Activated CD8-positive, alpha-beta memory T cell treated with anti-CD3 and anti-CD28 coated beads for 36 hours (primary cell): ENCODE measurements around the gene MGLL. TPM values are rescaled to one million over a fixed set of nuclear protein-coding genes. Genes with fewer than 3 reads are reported as not detected.

Experiments used
- CTCF ChIA-PET: fragments of 350-600 bp; sonication (Branson Sonifier 250); formaldehyde crosslinking; loops from one replicate; lab custom pipeline; 2021; ENCODE audit warnings: antibody characterized with exemption; lab: Charles Lee
- POLR2A ChIA-PET: fragments of 350-600 bp; sonication (Branson Sonifier 250); formaldehyde crosslinking; loops from one replicate; lab custom pipeline; 2021; ENCODE audit warnings: antibody characterized with exemption; lab: Charles Lee
- total RNA-seq, 2 experiments: library from RNA; stranded (reverse); gene quantifications; one replicate each; pipeline ENCODE4 v1.2.3, GENCODE V29; 2021

MGLL gene
- total RNA-seq = 1 to 10 TPM; 2.2 to 4.9 TPM

DNA sequence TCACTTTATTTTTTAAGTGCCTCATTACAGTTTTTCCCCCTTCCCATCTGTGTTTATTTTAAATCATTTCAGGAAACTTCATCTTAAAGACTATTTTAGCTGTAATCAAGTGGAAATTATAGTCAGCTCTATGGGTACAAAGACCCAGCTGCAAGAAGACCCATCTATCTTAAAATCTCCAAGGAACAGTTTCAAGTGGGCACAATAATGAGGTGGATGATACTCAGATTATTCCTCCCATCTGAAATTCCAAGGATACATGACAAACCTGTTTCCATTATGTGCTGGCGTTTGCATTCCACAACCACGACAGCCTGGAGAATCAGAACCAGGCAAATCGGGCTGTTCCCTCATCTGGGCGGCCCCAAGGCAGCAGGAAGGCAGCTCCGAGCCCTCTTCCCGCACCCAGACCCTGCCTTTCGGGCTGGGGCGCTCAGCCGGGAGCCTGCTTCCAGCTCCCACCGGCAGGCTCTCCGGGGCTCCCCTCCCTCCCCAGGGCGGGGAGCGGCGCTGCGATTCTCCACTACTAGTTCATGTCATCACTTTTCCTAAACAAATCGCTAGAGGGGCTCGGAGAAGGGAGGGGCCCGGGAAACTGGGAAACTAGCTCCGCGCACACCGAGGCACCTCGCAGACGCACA is at the start of gene MGLL:
TSS of gene MGLL (minus strand) at position 475 of the 641 bp plus-strand sequence. CDS start at position 278, 197 bp downstream.
- ChIA-PET POLR2A (interaction anchor here (0.9 kb wide), 1 partner anchor 69 kb away, joined by 3 read pairs; no protein-coding TSS in a partner anchor), CTCF (no interaction called here)

DNA sequence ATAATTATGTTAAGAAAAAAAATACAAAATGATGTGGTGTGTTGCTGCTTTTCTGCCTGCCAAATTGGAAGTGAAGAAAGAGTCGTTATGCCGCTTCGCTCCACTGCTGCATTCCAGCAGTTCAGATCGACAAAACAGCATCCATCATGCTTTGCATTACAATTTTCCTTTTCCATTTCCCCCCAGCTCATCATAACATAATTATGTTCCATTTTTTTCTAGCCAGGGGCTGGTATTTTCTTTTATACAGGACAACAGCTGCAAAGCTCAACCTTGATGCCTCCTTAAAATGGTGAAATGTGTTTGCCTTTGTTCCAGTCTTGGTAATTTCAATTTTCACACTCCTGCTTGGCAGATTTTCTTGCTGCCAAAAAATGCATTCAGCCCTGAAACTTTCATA is 47.8 kb upstream of the MGLL start:
- POLR2A ChIA-PET = no interaction called here
- CTCF ChIA-PET = no interaction called here

DNA sequence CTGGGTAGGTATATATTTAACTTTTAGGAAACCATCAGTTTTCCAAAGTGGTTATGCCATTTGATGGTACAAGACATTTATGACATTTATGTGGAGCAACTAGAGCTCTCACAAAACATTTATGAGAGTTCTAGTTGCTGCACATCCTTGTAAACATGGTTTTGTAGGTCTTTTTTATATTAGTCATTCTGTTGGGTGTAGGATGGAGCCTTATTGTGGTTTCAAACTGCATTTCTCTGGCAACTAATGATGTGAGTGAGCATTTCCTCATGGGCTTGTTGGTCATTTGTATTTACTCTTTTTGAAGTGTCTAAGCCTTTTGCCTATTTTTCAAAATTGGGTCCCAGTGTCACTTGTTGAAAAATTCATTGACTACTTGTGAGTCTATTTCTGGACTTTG is 45.7 kb upstream of the MGLL start:
- POLR2A ChIA-PET = no interaction called here

DNA sequence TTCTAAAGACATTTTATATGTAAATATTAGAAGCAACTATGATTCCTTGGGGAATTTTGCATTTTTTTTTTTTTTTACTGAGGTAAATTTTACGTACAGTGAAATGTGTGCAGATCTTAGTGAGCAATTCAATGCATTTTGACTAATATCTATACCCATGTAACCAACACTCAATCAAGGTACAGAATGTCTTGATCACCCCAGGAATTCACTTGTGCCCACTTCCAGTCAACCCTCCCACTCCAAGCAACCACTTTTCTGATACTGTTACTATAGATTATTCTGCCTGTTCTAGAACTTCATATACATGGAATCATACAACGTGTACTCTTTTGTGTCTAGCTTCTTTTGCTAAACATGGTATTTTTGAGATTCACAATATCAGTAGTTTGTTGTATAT is 45.1 kb upstream of the MGLL start:
- CTCF ChIA-PET = no interaction called here
- POLR2A ChIA-PET = no interaction called here

More for the DNA sequence above, 45.7 kb upstream of the MGLL start:
- CTCF ChIA-PET = no interaction called here

DNA sequence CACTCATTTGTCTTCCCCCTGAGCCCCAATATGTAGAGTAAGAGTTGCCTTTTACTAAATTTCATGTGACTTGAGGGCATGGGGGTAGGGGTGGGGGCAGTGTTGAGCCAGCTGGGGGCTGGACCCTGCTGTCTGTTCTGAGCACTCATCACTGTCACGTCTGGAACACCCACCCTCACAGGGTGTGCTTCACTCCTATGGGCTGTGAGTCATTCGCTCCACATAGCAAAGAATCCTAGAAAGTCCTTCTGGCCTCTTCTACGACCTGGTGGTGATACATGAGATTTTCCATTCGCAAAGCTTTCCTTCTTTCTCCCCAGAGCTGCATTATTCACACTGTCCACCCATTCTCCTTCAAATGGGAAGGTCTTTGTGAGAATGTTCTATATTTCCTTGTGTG is 43.6 kb upstream of the MGLL start:
- ChIA-PET POLR2A (no interaction called here), CTCF (no interaction called here)

DNA sequence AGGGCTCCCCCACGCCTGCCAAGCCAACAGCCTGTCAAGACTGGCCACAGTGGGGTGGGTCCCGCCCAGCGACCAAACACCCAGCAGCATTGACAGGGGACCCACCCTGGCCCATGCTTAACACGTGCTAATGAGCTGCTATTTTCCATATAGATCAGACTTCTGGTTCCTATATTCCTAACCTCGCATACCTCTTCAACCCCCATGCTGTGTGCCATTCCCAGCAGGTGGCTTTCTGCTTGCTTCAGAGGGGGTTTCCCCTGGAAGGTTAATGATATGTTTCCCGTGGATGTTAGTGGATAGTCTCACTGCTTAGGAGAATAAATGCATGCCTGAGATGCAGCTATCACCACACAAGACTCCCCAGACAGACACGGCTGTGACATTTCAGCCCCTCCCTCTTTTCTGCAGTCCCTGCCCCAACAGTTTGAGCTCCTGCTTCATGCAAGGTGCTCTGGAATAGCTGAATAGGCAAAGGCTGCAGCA is 37.9 kb upstream of the MGLL start:
- ChIA-PET CTCF (no interaction called here), POLR2A (no interaction called here)

DNA sequence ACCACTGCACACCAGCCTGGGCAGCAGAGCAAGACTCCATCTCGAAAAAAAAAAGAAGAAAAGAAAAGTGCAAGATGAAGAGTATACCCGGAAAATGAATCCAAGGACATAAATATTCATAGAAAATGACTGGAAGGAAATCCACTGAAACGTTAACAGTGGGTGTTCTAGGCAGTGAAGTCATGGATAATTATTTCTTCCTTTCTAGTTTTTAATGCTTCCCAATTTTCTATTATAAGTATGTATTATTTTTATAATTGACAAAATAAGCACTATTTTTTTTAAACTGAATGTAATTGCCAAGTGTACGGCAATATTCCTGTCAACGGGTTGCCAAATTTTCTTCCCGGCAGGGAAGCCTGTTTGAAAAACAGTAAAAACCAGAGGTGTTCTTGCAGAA is 37.4 kb upstream of the MGLL start:
- CTCF ChIA-PET = no interaction called here
- POLR2A ChIA-PET = no interaction called here

DNA sequence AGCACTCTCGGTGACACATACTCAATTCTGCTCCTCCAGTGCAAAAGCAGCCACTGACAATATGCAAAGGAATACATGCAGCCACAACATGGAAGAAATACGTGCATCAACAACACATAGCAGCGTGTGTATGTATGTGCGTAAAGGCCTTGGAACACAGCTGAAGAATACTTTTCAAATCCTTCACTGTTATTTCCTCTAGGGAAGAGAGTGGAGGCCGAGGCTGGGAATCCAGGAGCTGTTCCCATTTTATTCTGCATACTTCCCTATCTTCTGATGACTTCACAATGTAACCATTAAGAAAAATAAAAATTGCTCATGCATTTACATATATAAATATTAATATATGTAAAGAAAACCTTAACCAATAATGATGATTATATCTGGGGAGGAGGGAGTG is 36.6 kb upstream of the MGLL start:
- ChIA-PET POLR2A (no interaction called here), CTCF (no interaction called here)

DNA sequence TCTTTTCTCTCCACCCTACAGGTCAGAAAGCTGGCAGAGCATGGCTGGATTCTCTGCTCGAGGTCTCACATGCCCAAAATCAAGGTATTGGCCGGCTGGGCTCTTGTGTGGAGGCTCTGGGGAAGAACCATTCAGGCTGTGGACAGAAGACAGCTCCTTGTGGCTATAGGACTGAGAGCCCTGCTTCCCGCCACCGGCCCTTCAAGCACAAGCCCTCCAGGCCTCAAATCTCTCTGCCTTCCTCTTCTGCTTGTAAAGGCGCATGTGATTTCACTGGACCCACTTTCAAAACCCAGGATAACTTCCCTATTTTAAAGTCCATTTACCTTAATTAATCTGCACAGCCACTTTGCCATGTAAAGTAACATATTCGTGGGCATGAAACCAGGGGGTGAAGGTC is 36.2 kb upstream of the MGLL start:
- POLR2A ChIA-PET = no interaction called here
- CTCF ChIA-PET = no interaction called here

DNA sequence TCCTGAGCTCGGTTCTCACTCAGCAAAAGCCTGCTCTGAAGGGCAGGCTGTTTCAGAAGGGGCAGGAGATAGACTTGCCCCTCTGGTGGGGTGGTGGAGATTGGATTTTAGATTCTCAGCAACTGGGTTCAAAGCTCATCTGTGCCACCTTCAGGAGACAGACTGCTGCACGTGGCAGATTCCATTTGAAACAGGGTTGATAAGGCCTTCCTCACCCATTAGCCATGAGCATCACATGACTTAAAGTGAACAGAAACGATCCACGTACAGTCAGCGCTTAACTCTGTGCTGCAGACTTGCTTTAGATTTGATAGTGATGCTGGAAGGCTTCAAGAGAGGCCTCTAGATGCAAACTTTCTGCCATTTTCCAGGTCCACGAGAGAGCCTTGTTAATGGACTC is 35.0 kb upstream of the MGLL start:
- ChIA-PET POLR2A (interaction anchor here (0.5 kb wide), 1 partner anchor 156 kb away, joined by 4 read pairs; no protein-coding TSS in a partner anchor), CTCF (no interaction called here)

DNA sequence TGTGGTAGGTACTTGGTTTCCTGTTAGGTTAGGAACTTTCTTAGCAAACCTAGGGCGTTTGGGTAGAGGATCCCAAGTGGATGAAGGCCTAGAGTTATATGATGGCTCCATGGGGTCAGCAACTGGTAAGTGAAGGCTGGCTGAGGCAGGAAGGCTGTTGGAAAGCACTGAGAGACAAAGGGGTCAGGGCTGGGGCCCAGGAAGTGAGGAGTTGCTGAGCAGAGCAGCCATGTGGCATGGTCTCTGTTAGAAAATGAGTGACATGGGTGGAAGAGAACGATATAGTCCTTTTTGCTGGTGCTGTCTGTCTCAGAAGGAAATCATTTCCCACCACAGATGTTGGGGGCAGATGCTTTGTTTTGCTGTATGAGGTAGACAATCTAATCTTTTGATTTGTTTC is 34.5 kb upstream of the MGLL start:
- CTCF ChIA-PET = no interaction called here
- POLR2A ChIA-PET = interaction anchor here (0.5 kb wide), 1 partner anchor 157 kb away, joined by 4 read pairs; no protein-coding TSS in a partner anchor

DNA sequence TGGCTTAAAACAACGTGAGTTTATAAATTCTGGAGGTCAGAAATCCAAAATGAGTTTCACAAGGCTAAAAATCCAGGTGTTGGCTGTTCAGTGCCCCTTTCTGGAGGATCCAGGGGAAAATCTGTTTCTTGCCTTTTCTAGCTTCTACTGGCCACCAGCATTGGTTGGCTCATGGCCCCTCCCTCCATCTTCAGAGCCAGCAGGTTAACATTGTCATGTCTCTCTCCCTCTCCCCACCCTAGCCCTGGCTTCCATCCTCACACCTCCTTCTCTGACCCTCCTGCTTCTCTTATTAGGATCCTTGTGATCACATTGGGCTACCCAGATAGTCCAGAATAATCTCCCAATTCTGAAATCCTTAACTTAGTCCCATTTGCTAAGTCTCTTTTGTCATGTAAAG is 32.9 kb upstream of the MGLL start:
- CTCF ChIA-PET = no interaction called here
- POLR2A ChIA-PET = no interaction called here

DNA sequence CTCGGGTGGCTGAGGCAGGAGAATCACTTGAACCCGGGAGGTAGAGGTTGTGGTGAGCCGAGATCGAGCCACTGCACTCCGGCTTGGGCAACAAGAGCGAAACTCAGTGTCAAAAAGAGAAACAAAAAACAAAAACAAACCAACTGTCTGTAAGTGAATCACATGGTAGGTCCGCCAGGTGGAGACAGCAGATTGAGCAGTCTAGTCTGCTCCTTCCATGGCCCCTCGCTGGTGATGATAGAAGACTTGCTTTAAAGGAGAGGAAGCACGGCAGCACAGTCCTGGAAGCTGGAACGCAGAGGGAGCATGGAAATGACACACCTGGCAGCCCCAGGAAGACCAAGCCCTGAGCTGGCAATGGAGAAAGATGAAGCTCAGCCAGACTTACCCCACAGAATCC is 31.4 kb upstream of the MGLL start:
- ChIA-PET CTCF (no interaction called here), POLR2A (no interaction called here)

DNA sequence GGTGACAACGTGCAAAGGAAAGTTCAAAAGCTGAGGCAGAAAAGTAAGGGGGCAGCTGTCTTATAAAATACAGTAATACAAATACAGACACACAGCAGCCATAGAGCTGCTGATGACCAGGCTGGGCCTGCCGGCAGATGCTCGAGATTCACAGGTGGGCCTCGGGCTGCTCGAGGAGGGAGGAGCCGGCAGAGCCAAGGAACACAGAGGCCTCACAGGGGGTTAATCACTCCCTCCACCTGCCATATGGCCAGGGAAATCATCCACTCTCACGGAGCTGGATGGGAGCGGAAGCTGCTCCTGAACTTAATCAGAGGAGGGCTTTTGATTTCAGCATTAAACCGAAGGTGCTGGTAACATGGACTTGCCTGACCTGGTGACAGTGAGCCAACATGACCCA is 29.6 kb upstream of the MGLL start:
- ChIA-PET POLR2A (no interaction called here), CTCF (no interaction called here)

DNA sequence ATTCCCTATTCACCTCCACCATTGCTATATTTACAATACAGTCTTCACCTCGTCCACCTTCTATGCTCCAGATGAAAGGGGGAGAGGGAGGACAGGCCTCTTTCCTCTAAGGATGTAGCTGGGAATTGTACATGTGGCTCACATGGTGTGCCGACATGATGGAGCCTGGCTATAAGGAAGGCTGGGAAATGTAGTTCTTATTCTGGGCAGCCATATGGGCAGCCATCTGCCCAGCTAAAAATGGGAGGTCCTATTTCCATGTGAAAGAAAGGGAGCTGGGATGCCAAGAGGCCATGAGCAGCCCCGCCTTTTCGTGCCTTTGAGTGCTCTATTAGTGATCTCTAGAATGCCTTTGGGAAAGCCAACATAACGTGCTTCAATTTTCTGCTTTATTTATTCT is 27.1 kb upstream of the MGLL start:
- CTCF ChIA-PET = no interaction called here
- POLR2A ChIA-PET = no interaction called here

DNA sequence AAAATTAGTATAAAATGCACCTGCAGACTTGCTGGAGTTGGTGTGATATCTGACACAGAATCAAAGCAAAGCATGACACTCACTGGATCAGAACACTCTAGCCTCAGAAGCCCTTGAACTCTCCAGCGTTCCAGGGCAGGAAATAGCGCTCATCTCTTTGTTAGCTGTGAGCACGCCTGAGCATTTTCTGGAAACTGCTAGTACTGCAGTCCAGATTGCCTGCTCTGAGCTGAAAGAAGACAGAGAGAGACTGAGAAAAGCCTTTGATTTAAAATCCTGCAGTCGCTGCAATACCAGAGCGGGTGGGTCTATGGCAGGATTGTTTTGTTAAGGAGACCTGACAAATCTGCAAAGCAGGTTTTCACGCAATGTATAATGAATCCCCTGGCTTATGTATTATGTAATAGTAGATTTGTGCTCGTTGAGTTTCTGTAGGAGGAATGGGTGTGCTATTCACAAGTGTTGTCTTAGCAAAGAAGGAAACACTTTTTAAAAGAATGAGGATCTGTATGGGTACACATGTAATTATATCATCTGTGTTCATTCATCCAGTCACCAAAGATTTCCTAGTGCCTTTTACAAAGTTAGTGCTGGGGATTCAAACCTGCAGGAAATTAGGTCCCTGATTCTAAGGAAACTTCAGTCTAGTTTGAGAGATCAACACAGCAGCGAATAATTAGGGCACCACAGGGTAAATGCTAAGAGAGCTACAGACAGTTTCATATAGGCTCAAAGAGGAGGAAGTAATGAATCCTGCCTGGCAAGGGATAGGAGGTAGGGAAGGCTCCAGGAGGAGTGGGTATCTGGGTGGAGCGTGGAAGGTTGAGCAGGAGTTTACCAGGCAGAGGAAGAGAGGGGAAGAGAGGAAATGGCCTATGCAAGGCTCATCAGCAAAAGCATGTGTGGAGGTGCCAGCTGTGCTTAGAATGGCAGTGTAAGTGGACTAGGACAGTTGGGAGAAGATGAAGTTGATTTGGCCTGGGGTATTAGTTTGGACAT is 26.1 kb upstream of the MGLL start:
- CTCF ChIA-PET = interaction anchor here (0.6 kb wide), 1 partner anchor 344 kb away, joined by 4 read pairs; no protein-coding TSS in a partner anchor
- POLR2A ChIA-PET = no interaction called here

DNA sequence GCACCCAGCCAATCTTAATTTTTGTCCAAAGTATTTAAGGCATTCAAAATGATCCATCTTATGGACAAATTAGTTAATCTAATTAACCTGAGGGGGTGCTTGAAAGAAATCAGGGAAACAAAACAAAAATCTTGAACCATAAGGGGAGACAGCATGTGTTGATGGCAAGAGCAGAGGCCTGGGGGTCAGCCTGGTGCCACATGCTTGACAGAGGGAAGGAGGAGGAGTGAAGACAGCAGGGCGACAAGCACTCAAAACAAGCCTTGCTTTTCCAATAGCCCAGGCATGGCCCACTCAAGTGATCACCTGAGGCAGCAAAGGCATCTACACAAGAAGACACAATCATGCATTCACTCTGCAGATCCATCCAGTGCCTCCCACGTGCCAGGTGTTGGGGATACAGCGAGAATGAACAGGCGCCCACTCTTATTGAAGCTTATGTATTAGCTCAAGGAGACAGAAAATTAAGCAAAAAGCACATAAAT is 25.0 kb upstream of the MGLL start:
- POLR2A ChIA-PET = no interaction called here
- CTCF ChIA-PET = no interaction called here

DNA sequence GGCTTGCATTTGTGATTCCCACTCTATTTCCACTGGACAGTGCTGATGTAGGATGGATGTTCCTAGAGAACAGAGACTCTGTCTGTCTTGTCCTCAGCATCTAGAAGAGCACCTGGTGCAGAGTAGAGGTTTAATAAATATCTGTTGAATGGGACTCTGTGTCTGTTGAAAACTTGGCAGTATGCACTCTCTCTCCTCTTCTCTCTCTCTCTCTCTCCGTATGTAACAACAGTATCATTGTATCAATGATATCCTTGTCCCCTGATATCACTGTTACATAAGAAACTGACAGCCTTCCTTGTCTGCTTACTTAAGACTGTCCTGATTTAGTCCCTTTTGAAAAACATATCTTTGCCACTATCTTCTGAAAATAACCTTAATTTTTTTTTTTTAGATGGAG is 24.3 kb upstream of the MGLL start:
- ChIA-PET POLR2A (no interaction called here), CTCF (no interaction called here)

DNA sequence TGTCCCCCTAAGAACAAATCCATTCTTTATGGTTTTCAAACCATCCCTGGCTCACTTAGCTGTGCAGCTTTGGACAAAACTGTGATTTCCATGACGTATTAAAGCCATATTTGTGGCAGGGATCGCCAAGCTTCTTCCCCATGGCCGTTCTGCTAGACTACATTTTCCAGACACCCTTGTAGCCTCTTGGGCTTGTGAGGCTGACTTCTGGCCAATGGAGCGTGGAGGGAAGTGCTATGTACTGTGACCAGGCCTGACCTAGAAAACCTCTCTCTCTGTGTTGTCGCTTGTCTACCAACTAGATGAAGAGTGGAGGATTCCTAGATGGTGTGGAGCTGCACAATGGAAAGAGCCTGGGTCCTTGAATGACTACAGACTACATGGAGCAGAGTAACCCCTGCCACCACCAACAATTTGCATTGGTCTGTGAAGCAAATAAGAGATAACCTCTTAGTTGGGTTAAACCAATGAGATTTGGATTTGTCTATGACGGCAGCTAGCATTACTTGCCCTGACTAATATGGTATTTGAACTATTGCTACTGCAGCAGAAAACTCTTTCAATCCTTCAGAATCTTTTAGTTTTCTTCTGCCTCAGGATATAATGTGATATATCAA is 22.1 kb upstream of the MGLL start:
- ChIA-PET POLR2A (no interaction called here), CTCF (no interaction called here)

DNA sequence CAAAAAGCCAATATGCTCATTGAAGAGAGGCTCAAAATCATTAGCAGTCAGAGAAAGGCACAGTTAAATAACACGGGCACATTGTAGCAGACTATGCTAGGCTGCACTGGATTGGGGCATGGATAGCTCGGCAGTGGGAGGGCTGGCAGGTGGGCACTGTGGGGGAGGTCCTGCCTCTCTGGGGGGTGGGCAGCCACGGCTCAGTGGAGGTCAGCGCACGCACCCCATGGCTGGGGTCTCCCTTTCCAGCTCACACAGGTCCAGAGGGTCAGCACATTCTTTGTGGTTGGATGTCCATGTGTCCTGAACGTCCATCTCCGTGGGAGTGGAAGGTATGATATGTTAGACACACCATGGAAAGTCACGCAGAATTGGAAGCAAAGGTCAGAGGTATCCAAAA is 18.4 kb upstream of the MGLL start:
- POLR2A ChIA-PET = no interaction called here
- CTCF ChIA-PET = no interaction called here
